Stimulated activated CD8-positive, alpha-beta memory T cell treated with anti-CD3 and anti-CD28 coated beads, Interleukin-7, amount 100 ng/mL, for 1 hour (primary cell): ENCODE measurements around the gene TMEM50B.
"Not testable (repeated sequence)": the region's sequence is repeated elsewhere in the genome, so short reads cannot be mapped to it uniquely, and the experiment has no call there.

Experiments used
- DNase-seq, 2 donors: peaks; one replicate each; pipeline ENCODE4 v3.0.0-alpha.2; 2020; ENCODE audit warnings: low read depth in 2 of 2

TMEM50B gene

GRCh38 chr21:33479679-33480480, at the start of gene TMEM50B:
TMEM50B (minus strand) TSS chr21:33479974; CDS start chr21:33468885, 11,089 bp downstream.
- peak; percentile 93 to 97 for DNase-seq

GRCh38 chr21:33522953-33523349, 43.2 kb upstream of the TMEM50B start:
- no peak for DNase-seq

- no peak for DNase-seq
These were observed 42.7 kb upstream of the TMEM50B start for GRCh38 chr21:33522297-33522952.

- no peak for DNase-seq
These were observed 39.1 kb upstream of the TMEM50B start for GRCh38 chr21:33518899-33519298.

- DNase-seq: no peak
These were observed 34.5 kb upstream of the TMEM50B start for GRCh38 chr21:33514229-33514628.

GRCh38 chr21:33512481-33512880, 32.7 kb upstream of the TMEM50B start:
- no peak for DNase-seq

- DNase-seq: no peak
These were observed 31.9 kb upstream of the TMEM50B start for GRCh38 chr21:33511639-33512038.

- no peak for DNase-seq
These were observed 31.1 kb upstream of the TMEM50B start for GRCh38 chr21:33510826-33511225.

- DNase-seq: not testable (repeated sequence)
These were observed 27.2 kb upstream of the TMEM50B start for GRCh38 chr21:33507003-33507402.

GRCh38 chr21:33505833-33506232, 26.1 kb upstream of the TMEM50B start:
- no peak for DNase-seq

- DNase-seq: no peak
These were observed 16.6 kb upstream of the TMEM50B start for GRCh38 chr21:33496345-33496744.

GRCh38 chr21:33495743-33496142, 16.0 kb upstream of the TMEM50B start:
- DNase-seq: no peak

GRCh38 chr21:33493756-33494155, 14.0 kb upstream of the TMEM50B start:
- no peak for DNase-seq

- no peak for DNase-seq
These were observed 12.8 kb upstream of the TMEM50B start for GRCh38 chr21:33492571-33492970.

- DNase-seq: peak; percentile 90 to 91
These were observed 11.8 kb upstream of the TMEM50B start, which contains the start of gene DNAJC28 for GRCh38 chr21:33491373-33492102. DNAJC28 (minus strand) TSS chr21:33491716; CDS start chr21:33489393, 2,323 bp downstream.

- DNase-seq: no peak
These were observed 11.2 kb upstream of the TMEM50B start for GRCh38 chr21:33490991-33491372.

- no peak for DNase-seq
These were observed 9.2 kb upstream of the TMEM50B start for GRCh38 chr21:33488936-33489335.

- no peak for DNase-seq
These were observed 8.2 kb upstream of the TMEM50B start for GRCh38 chr21:33487996-33488395.

- no peak for DNase-seq
These were observed 1.7 kb upstream of the TMEM50B start for GRCh38 chr21:33481314-33481943.

- DNase-seq: no peak
These were observed 818 bp upstream of the TMEM50B start for GRCh38 chr21:33480481-33481103.

- DNase-seq: peak in 1 of 2 donors; percentile 2
These were observed 667 bp downstream of the TMEM50B start for GRCh38 chr21:33478935-33479678.
